Measurements from ENCODE around the gene SLF2. TPM values are rescaled to one million over a fixed set of nuclear protein-coding genes. Genes with fewer than 3 reads are reported as not detected.

Gene SLF2
- total and polyA plus RNA-seq, 8 donors: 9.5 to 16.8 (median 11.8) TPM

DNA sequence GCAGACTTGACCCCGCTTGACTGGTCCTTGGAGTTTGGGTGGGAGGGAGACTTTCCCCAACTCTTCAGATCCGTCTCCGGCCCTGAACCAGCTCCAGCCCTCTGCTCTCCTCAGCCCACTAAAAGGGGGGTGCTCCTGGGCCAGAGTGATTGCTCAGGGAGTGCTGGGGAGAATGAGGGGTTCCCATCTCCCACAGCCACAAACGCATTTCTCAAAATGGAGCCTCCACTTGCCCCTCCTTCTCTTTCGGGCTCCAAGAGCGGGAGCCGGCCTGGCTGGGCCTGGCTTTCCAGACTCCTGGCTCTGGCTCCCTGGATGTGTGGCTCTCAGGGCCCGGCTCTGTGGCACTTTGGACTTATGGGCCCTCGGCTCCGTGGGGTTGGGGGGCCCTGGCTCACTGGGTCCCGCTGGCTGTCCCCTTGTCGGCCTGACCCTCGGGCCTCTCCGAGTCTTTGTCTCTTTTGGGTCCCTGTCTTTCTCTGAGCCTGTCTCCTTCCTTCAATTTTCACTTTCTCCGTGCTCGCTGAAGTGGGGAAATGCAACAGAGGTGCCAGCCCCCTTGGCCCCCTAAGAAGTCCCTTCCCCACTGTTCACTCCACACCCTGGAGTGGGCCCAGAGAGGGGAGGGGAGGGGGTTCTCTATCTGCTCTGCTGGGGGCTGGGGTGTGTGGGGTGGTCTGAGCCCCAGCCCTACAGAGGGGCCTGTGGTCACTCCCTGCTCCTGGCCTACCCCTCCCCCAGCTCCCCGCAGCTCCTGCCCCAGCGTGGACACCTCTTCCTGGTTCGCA lies 87.6 kb downstream of the SLF2 start:
- no peaks in the 10 kb centered on the region for H3K27me3 ChIP-seq
- intact Hi-C loops (cut with DNase I): no loop called here
- DNase-seq: peak in 3 of 6 donors; percentile 33 to 81 (median 67)

DNA sequence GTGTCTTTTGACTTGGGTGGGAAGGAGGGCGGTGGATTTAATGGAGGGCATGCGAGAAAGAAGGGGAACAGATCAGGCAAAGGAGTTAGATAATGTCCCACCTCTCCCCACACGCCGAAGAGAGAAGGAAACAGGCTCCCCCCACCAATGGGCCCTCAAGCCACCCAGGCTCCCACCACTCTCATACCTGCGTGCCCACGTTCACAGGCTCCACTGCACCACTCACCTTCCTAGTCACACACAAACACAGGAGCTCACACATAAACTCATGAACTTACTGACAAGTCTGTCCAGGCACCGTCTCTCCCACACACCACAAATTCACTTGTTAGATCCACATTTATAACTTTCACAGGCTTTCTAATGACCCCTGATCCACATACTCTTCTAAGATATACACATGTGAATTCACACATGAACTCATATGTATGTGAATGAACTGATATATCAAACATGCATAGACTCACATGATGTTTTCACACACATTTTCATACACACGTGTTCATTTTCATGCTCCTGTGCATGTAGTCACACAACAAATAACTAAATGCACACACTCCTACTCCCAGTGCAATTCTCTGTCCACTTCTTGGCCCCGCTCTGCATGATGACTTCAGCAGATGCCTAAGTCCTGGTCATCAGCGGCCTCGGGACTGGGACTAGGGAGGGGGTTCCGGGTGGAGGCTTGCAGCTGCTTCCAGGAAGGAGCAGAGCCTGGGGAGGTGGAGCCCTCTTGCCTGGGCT lies 88.3 kb downstream of the SLF2 start:
- ATAC-seq (peak in 1 of 4 donors; percentile 9), DNase-seq (peak in 5 of 6 donors; percentile 55 to 76 (median 68)), FAIRE-seq (no peak)
- Histone ChIP-seq H3K36me3 (peaks cover 0 to 9% (median 8%) of the 10 kb centered on the region in 3 donors), H3K4me3 (peak overlapping the region in 3 of 4 donors; percentile 47 to 91 (median 88)), H3K27me3 (no peaks in the 10 kb centered on the region), H3K27ac (peak overlapping the region; percentile 49 to 99 (median 77)), H3K9me3 (no peaks in the 10 kb centered on the region), H3K4me1 (peaks cover 0 to 20% (median 8%) of the 10 kb centered on the region in 3 donors)
- intact Hi-C loops (cut with DNase I): no loop called here
- 60 to 62% methylated on average over 12 of the region's 12 CpGs for WGBS, 2 donors
- TF ChIP-seq, protein P1, sequence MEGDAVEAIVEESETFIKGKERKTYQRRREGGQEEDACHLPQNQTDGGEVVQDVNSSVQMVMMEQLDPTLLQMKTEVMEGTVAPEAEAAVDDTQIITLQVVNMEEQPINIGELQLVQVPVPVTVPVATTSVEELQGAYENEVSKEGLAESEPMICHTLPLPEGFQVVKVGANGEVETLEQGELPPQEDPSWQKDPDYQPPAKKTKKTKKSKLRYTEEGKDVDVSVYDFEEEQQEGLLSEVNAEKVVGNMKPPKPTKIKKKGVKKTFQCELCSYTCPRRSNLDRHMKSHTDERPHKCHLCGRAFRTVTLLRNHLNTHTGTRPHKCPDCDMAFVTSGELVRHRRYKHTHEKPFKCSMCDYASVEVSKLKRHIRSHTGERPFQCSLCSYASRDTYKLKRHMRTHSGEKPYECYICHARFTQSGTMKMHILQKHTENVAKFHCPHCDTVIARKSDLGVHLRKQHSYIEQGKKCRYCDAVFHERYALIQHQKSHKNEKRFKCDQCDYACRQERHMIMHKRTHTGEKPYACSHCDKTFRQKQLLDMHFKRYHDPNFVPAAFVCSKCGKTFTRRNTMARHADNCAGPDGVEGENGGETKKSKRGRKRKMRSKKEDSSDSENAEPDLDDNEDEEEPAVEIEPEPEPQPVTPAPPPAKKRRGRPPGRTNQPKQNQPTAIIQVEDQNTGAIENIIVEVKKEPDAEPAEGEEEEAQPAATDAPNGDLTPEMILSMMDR (IDR thresholded peaks at IDR 0.05): no peak

More for the DNA sequence above, 87.6 kb downstream of the SLF2 start:
- Histone ChIP-seq H3K27ac (peak overlapping the region; percentile 57 to 99 (median 98)), H3K4me1 (peaks cover 0 to 20% (median 8%) of the 10 kb centered on the region in 3 donors), H3K9me3 (no peaks in the 10 kb centered on the region), H3K36me3 (peaks cover 0 to 7% (median 5%) of the 10 kb centered on the region in 3 donors), H3K4me3 (peak overlapping the region; percentile 21 to 91 (median 68))
- WGBS, 2 donors: 22 to 26% methylated on average over 19 of the region's 19 CpGs
- FAIRE-seq: no peak
- TF ChIP-seq, protein P1 (IDR thresholded peaks at IDR 0.05): no peak
- ATAC-seq: no peak

DNA sequence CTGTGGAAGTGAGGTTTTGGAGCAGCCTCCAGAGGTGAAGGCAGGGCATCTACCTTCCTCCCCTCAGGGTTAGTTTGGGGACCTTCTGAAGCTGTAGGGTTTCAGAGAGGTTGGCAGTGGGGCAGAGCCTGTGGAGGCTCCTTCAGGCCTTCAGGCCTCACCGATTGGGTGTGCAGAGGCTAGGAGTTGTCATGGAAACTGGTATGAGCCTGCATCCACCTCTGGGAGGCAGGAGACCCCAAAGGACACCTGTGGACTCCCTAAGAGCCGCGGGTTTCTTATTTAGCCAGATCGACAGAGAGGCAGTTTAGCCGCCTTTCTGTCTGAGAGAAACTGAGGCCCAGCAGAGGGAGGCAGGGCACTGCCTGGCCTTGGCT lies 88.9 kb downstream of the SLF2 start:
- no peak for DNase-seq
- no peaks in the 10 kb centered on the region for H3K27me3 ChIP-seq
- 70 to 73% methylated on average over 5 of the region's 5 CpGs for WGBS, 2 donors
- no peak for FAIRE-seq
- peaks cover 0 to 13% (median 9%) of the 10 kb centered on the region in 3 donors for H3K36me3 ChIP-seq
- H3K4me1 ChIP-seq: peaks cover 0 to 15% (median 4%) of the 10 kb centered on the region in 3 donors
- peak overlapping the region in 1 of 4 donors; percentile 3 for H3K4me3 ChIP-seq
- intact Hi-C loops (cut with DNase I): no loop called here
- ATAC-seq: no peak
- peak overlapping the region; percentile 4 to 99 (median 73) for H3K27ac ChIP-seq
- TF ChIP-seq, protein P1 (IDR thresholded peaks at IDR 0.05): no peak
- H3K9me3 ChIP-seq: no peaks in the 10 kb centered on the region

DNA sequence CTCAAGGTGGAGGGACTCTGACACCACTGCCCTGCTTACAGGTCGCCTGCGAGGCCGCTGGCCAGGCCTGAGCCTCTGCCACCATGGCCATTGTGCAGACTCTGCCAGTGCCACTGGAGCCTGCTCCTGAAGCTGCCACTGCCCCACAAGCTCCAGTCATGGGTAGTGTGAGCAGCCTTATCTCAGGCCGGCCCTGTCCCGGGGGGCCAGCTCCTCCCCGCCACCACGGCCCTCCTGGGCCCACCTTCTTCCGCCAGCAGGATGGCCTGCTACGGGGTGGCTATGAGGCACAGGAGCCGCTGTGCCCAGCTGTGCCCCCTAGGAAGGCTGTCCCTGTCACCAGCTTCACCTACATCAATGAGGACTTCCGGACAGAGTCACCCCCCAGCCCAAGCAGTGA lies 89.7 kb downstream of the SLF2 start:
- Histone ChIP-seq H3K4me1 (peaks cover 0 to 14% (median 4%) of the 10 kb centered on the region in 3 donors), H3K27me3 (no peaks in the 10 kb centered on the region), H3K9me3 (no peaks in the 10 kb centered on the region), H3K4me3 (no peak overlapping the region), H3K36me3 (peaks cover 0 to 13% (median 9%) of the 10 kb centered on the region in 3 donors), H3K27ac (peak overlapping the region in 1 of 4 donors; percentile 97)
- 83 to 84% methylated on average over 11 of the region's 11 CpGs for WGBS, 2 donors
- TF ChIP-seq, protein P1 (IDR thresholded peaks at IDR 0.05): no peak
- ATAC-seq (no peak), DNase-seq (peak in 1 of 6 donors; percentile 65), FAIRE-seq (no peak)
- intact Hi-C loops (cut with DNase I): no loop called here

Data from pancreas (tissue), 10 donors.